SU-DHL-6 (cell line): Measurements from ENCODE around the gene PLOD2.

ENCODE experiments used
- H2AFZ ChIP-seq: fragments of 200-600 bp; sonication (generic); 2 replicates; pipeline ENCODE4 v1.6.1; 2014; ENCODE audit warnings: low read depth, mild to moderate bottlenecking, moderate library complexity, mixed read lengths, antibody characterized with exemption, low read length; ENCODE audit not compliant: severe bottlenecking
- H3F3A ChIP-seq: fragments of 200-600 bp; shearing (Covaris generic); 2 replicates; pipeline ENCODE4 v1.6.0; 2016; ENCODE audit warnings: antibody characterized with exemption, mild to moderate bottlenecking; ENCODE audit not compliant: insufficient read depth
- H3K27ac ChIP-seq: fragments of 200-600 bp; sonication (generic); 2 replicates; pipeline ENCODE4 v1.5.1; 2016; ENCODE audit warnings: low read depth, mild to moderate bottlenecking, low read length, moderate library complexity, mixed read lengths
- H3K27me3 ChIP-seq: fragments of 200-600 bp; sonication (generic), shearing (Covaris generic); 2 replicates; pipeline ENCODE4 v1.6.0; 2014; ENCODE audit warnings: mild to moderate bottlenecking, low read length
- H3K36me3 ChIP-seq: fragments of 200-600 bp; sonication (generic); 2 replicates; pipeline ENCODE4 v1.6.1; 2014; ENCODE audit warnings: mild to moderate bottlenecking, low read length, mixed read lengths
- H3K4me2 ChIP-seq: fragments of 300-600, 200-600 bp; shearing (Covaris generic), sonication (generic); 2 replicates; pipeline ENCODE4 v1.6.0; 2014; ENCODE audit warnings: low read length, low read depth, mild to moderate bottlenecking; ENCODE audit not compliant: poor library complexity, severe bottlenecking
- H3K4me3 ChIP-seq: fragments of 200-600 bp; sonication (generic); 2 replicates; pipeline ENCODE4 v1.5.1; 2014; ENCODE audit warnings: antibody characterized with exemption, low read length, mild to moderate bottlenecking, mixed read lengths; ENCODE audit not compliant: insufficient read depth, poor library complexity, severe bottlenecking
- H3K79me2 ChIP-seq: fragments of 200-600 bp; sonication (generic); 2 replicates; pipeline ENCODE4 v1.6.1; 2014; ENCODE audit warnings: mild to moderate bottlenecking, low read length, moderate library complexity; ENCODE audit not compliant: insufficient read depth
- H3K9ac ChIP-seq: fragments of 200-600 bp; sonication (generic); 2 replicates; pipeline ENCODE4 v1.7.0; 2014; ENCODE audit warnings: mild to moderate bottlenecking, low read length
- H3K9me2 ChIP-seq: fragments of 200-600 bp; sonication (generic); replicated peaks from 2 replicates; pipeline ENCODE4 v1.6.1; 2014; ENCODE audit warnings: low read length; ENCODE audit not compliant: insufficient read depth
- H3K9me3 ChIP-seq: fragments of 200-600 bp; sonication (generic); 2 replicates; pipeline ENCODE4 v1.6.1; 2014; ENCODE audit warnings: low read length, mixed read lengths; ENCODE audit not compliant: insufficient read depth
- H4K20me1 ChIP-seq: fragments of 200-600 bp; sonication (generic); 2 replicates; pipeline ENCODE4 v1.6.1; 2014; ENCODE audit warnings: low read depth, mild to moderate bottlenecking, antibody characterized with exemption, low read length, moderate library complexity, mixed read lengths
- CTCF ChIP-seq: fragments of 200-600 bp; sonication (generic); IDR thresholded peaks from one replicate; pipeline ENCODE4 v1.5.1; 2017; ENCODE audit warnings: antibody characterized with exemption, mild to moderate bottlenecking, low read length, moderate library complexity; ENCODE audit not compliant: insufficient read depth, poor library complexity, severe bottlenecking
- EZH2phosphoT487 ChIP-seq: fragments of 200-600 bp; sonication (generic), shearing (Covaris generic); conservative IDR thresholded peaks from 2 replicates; pipeline ENCODE4 v1.6.1; 2018; ENCODE audit warnings: mild to moderate bottlenecking, antibody characterized with exemption, low read length, moderate library complexity, mixed read lengths

Gene PLOD2

DNA sequence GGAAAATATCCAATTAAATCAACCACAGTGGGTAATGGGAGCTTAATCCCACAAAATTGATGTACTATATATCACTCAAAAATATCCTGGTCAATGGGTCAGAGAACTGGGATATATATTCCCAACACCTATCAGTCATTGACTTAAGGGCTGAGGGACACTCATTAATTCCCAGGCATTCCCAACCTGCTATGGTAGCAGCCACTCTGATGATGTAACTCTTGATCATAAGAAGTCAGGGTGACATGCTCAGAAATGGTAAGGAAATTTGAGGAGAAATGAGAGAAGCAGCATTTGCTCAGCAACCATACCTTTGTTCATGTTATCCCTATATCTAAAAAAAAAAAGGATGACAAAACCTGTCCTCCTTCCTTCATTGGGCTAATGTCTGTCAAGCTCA lies 3.1 kb upstream of the PLOD2 start:
- Histone ChIP-seq H3K79me2 (no peaks in the 10 kb centered on the region), H4K20me1 (no peaks in the 10 kb centered on the region), H3K9me2 (no peaks in the 10 kb centered on the region), H2AFZ (no peak overlapping the region), H3F3A (no peaks in the 10 kb centered on the region), H3K9me3 (no peaks in the 10 kb centered on the region), H3K27ac (no peak overlapping the region), H3K9ac (no peak overlapping the region), H3K36me3 (no peaks in the 10 kb centered on the region), H3K27me3 (no peaks in the 10 kb centered on the region), H3K4me3 (no peak overlapping the region), H3K4me2 (no peak overlapping the region)
- TF ChIP-seq CTCF (no peak), EZH2phosphoT487 (no peak)

- no peaks in the 10 kb centered on the region for H3F3A ChIP-seq
- H3K9ac ChIP-seq = no peak overlapping the region
- H3K4me2 ChIP-seq = no peak overlapping the region
These were observed 2.6 kb upstream of the PLOD2 start for GRCh38 chr3:146163584-146163983.

DNA sequence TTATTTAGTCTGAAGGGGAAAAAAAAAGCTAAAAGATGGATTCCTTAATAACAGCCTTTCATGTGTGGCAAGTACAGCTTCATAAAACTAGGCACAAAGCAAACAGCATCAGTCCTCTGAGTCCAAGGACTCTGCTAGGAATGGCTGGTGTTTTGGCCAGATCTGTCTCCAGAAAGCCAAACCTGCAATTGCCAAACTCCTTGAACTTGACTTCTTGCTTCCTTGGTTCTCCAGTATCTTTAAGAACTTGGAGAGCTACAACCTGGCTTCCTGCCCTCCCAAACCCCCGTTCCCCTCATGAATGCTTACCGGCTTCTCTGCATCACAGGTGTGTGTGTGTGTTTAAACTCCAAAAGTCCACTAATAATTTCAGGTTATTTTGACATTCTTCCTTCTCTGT lies 1.6 kb upstream of the PLOD2 start:
- no peak overlapping the region for H3K9ac ChIP-seq
- no peaks in the 10 kb centered on the region for H3K9me3 ChIP-seq
- H3K27ac ChIP-seq = no peak overlapping the region
- no peaks in the 10 kb centered on the region for H3K27me3 ChIP-seq
- H4K20me1 ChIP-seq = no peaks in the 10 kb centered on the region
- H3K4me3 ChIP-seq = no peak overlapping the region
- H3K79me2 ChIP-seq = no peaks in the 10 kb centered on the region
- TF ChIP-seq CTCF = no peak
- no peak for TF ChIP-seq EZH2phosphoT487
- no peak overlapping the region for H2AFZ ChIP-seq
- no peak overlapping the region for H3K4me2 ChIP-seq
- H3F3A ChIP-seq = no peaks in the 10 kb centered on the region
- H3K9me2 ChIP-seq = no peaks in the 10 kb centered on the region
- H3K36me3 ChIP-seq = no peaks in the 10 kb centered on the region

More at GRCh38 chr3:146163584-146163983, 2.6 kb upstream of the PLOD2 start:
- Histone ChIP-seq H3K4me3 (no peak overlapping the region), H2AFZ (no peak overlapping the region), H3K27ac (no peak overlapping the region), H4K20me1 (no peaks in the 10 kb centered on the region), H3K9me3 (no peaks in the 10 kb centered on the region), H3K27me3 (no peaks in the 10 kb centered on the region), H3K36me3 (no peaks in the 10 kb centered on the region), H3K79me2 (no peaks in the 10 kb centered on the region), H3K9me2 (no peaks in the 10 kb centered on the region)
- no peak for TF ChIP-seq EZH2phosphoT487
- no peak for TF ChIP-seq CTCF

- no peak overlapping the region for H3K9ac ChIP-seq
These were observed 649 bp upstream of the PLOD2 start for GRCh38 chr3:146161663-146162002.

More at GRCh38 chr3:146161663-146162002, 649 bp upstream of the PLOD2 start:
- H3K27me3 ChIP-seq = no peaks in the 10 kb centered on the region
- no peaks in the 10 kb centered on the region for H4K20me1 ChIP-seq
- H3K9me3 ChIP-seq = no peaks in the 10 kb centered on the region
- no peak for TF ChIP-seq EZH2phosphoT487
- H3K36me3 ChIP-seq = no peaks in the 10 kb centered on the region
- H2AFZ ChIP-seq = no peak overlapping the region
- no peak overlapping the region for H3K4me3 ChIP-seq
- H3K79me2 ChIP-seq = no peaks in the 10 kb centered on the region
- no peaks in the 10 kb centered on the region for H3F3A ChIP-seq
- H3K9me2 ChIP-seq = no peaks in the 10 kb centered on the region
- no peak overlapping the region for H3K4me2 ChIP-seq
- H3K27ac ChIP-seq = no peak overlapping the region
